Memory B cell (primary cell): ENCODE measurements around the gene UTP11.

Experiments used
- ATAC-seq: fragments of 150-1000 bp; cut with Tn5 transposase; 2 replicates; pipeline ENCODE4 v1.10.0; 2021; ENCODE audit warnings: low read depth, mild to moderate bottlenecking, moderate library complexity
- DNase-seq, 2 donors: peaks; one replicate each; pipeline ENCODE4 v3.0.0; 2022; ENCODE audit warnings: low spot score in 2 of 2
- H3K27ac Mint-ChIP-seq: one replicate; pipeline ENCODE4 v1.8.0; 2022; ENCODE audit warnings: mild to moderate bottlenecking, moderate library complexity, mixed read lengths
- H3K27me3 Mint-ChIP-seq: one replicate; pipeline ENCODE4 v1.8.0; 2022; ENCODE audit warnings: mixed read lengths
- H3K36me3 Mint-ChIP-seq: one replicate; pipeline ENCODE4 v1.8.0; 2022; ENCODE audit warnings: mild to moderate bottlenecking, mixed read lengths
- H3K4me1 Mint-ChIP-seq: one replicate; pipeline ENCODE4 v1.8.0; 2022; ENCODE audit warnings: mixed read lengths
- H3K4me3 Mint-ChIP-seq: one replicate; pipeline ENCODE4 v1.8.0; 2022; ENCODE audit warnings: mild to moderate bottlenecking, moderate library complexity, mixed read lengths
- H3K9me3 Mint-ChIP-seq: one replicate; pipeline ENCODE4 v1.8.0; 2022; ENCODE audit warnings: mixed read lengths

Gene UTP11

GRCh38 chr1:38074302-38074677 lies 61.8 kb downstream of the UTP11 start:
- Mint-ChIP-seq H3K27me3 (peaks cover 19% of the 10 kb centered on the region), H3K4me1 (no peaks in the 10 kb centered on the region), H3K36me3 (peaks cover 1% of the 10 kb centered on the region), H3K9me3 (no peaks in the 10 kb centered on the region), H3K27ac (no peak overlapping the region), H3K4me3 (no peak overlapping the region)
- DNase-seq (no peak), ATAC-seq (no peak)
